GM12878 (cell line): ENCODE results near the gene CLEC7A. TPM values are rescaled to one million over a fixed set of nuclear protein-coding genes. Genes with fewer than 3 reads are reported as not detected.

Source experiments
- CHD4 ChIP-seq: fragments of 200-600 bp; sonication (generic); IDR thresholded peaks from 2 replicates; pipeline ENCODE4 v1.6.1; 2016; ENCODE audit warnings: mild to moderate bottlenecking
- EZH2 ChIP-seq: IDR thresholded peaks from 2 replicates; pipeline ENCODE4 v1.6.1; 2012; ENCODE audit warnings: low read depth, mild to moderate bottlenecking, control low read depth, inconsistent platforms, low read length, borderline replicate concordance; ENCODE audit not compliant: control insufficient read depth
- FOS ChIP-seq: IDR thresholded peaks from 3 replicates; pipeline ENCODE4 v1.6.1; 2011; ENCODE audit warnings: borderline replicate concordance; ENCODE audit not compliant: insufficient read length; ENCODE audit errors: extremely low read depth
- IKZF1 ChIP-seq: fragments of 450-650 bp; conservative IDR thresholded peaks from 2 replicates; pipeline ENCODE4 v1.6.1; 2017; ENCODE audit warnings: antibody characterized with exemption, mild to moderate bottlenecking
- JUNB ChIP-seq: IDR thresholded peaks from 2 replicates; pipeline ENCODE4 v1.6.1; 2016; ENCODE audit warnings: antibody characterized with exemption, mild to moderate bottlenecking
- MXI1 ChIP-seq: fragments of 150-350 bp; IDR thresholded peaks from 2 replicates; pipeline ENCODE4 v1.6.1; 2011; ENCODE audit warnings: low read depth, mild to moderate bottlenecking, inconsistent platforms, low read length, improper control_type of control experiment
- NFYA ChIP-seq: IDR thresholded peaks from 2 replicates; pipeline ENCODE4 v1.6.1; 2011; ENCODE audit warnings: low read depth, mild to moderate bottlenecking, low read length, improper control_type of control experiment, borderline replicate concordance
- RAD51 ChIP-seq: fragments of 450-650 bp; IDR thresholded peaks from 2 replicates; pipeline ENCODE4 v1.6.1; 2016; ENCODE audit warnings: moderate library complexity, mild to moderate bottlenecking, inconsistent platforms
- ZBTB4 ChIP-seq: fragments of 450-650 bp; formaldehyde crosslinking; IDR thresholded peaks from 2 replicates; pipeline ENCODE4 v1.4.0; 2022; ENCODE audit warnings: mild to moderate bottlenecking, moderate library complexity
- ZNF384 ChIP-seq: IDR thresholded peaks from 2 replicates; pipeline ENCODE4 v1.6.1; 2012; ENCODE audit warnings: low read depth, mild to moderate bottlenecking, low read length, improper control_type of control experiment, borderline replicate concordance
- polyA plus RNA-seq, 11 experiments: library from polyadenylated mRNA; depleted of rRNA in 4 of 11; unstranded in 6 of 11; stranded (reverse) in 5 of 11; fragments of >200 nt; fragmentation: Nextera tagmentation in 4 of 11; fragmentation: Illumina TruSeq in 1 of 11; extraction: Ambion mirVana in 4 of 11; extraction: Trizol in 1 of 11; gene quantifications; 1 replicate in 1 of 11; 2 replicates in 10 of 11; pipeline versions ENCODE4 v1.2.1 to v1.2.3, GENCODE V29; 2011 to 2016; ENCODE audit warnings: inconsistent platforms in 2 of 11, missing spikeins in 2 of 11, low read depth in 1 of 11
- total RNA-seq, 4 experiments: library from RNA; depleted of rRNA in 3 of 4; stranded (reverse); fragments of >200 nt in 3 of 4; fragmentation: Illumina TruSeq in 1 of 4; extraction: Trizol in 1 of 4; gene quantifications; 2 replicates each; pipeline versions ENCODE4 v1.2.1 to v1.2.3, GENCODE V29; 2013 to 2021
- TF ChIP-seq, protein P1 (sequence below): fragments of 450-650 bp; IDR thresholded peaks from 2 replicates; pipeline ENCODE4 v1.6.1; 2017; ENCODE audit warnings: mild to moderate bottlenecking, low read depth, inconsistent platforms; ENCODE audit not compliant: poor library complexity, severe bottlenecking

The CLEC7A gene
- total and polyA plus RNA-seq, 10 of the 15 experiments (the other 5 are each of a cell fraction or from before 2014, with no cell fraction given): not detected

DNA sequence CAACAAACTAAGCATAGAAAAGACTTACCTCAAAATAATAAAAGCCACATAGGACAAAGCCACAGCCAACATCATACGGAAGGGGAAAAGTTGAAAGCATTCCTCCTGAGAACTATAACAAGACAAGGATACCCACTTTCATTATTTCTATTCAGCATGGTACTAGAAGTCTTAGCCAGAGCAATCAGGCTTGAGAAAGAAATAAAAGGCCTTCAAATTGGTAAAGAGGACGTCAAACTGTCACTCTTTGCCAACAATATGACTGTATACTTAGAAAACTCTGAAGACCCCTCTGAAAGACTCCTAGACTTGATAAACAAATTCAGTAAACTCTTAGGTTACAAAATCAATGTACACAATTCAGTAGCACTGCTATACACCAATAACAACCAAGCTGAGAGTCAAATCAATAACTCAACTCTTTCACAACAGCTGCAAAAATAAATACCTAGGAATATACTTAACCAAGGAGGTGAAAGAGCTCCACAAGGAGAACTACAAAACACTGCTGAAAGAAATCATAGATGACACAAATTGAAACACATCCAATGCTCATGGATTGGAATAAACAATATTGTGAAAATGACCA lies 19.6 kb downstream of the CLEC7A start (continued):
- no peak for TF ChIP-seq IKZF1
- TF ChIP-seq MXI1: no peak
- TF ChIP-seq FOS: no peak
- no peak for TF ChIP-seq RAD51
- no peak for TF ChIP-seq ZBTB4
- TF ChIP-seq NFYA: no peak
- TF ChIP-seq, protein P1, sequence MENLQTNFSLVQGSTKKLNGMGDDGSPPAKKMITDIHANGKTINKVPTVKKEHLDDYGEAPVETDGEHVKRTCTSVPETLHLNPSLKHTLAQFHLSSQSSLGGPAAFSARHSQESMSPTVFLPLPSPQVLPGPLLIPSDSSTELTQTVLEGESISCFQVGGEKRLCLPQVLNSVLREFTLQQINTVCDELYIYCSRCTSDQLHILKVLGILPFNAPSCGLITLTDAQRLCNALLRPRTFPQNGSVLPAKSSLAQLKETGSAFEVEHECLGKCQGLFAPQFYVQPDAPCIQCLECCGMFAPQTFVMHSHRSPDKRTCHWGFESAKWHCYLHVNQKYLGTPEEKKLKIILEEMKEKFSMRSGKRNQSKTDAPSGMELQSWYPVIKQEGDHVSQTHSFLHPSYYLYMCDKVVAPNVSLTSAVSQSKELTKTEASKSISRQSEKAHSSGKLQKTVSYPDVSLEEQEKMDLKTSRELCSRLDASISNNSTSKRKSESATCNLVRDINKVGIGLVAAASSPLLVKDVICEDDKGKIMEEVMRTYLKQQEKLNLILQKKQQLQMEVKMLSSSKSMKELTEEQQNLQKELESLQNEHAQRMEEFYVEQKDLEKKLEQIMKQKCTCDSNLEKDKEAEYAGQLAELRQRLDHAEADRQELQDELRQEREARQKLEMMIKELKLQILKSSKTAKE: no peak
- TF ChIP-seq JUNB: no peak
- no peak for TF ChIP-seq EZH2
- no peak for TF ChIP-seq ZNF384
- no peak for TF ChIP-seq CHD4
- TF ChIP-seq, all 136 proteins: peak for 0
